Progenitor cell of endocrine pancreas (in vitro differentiated cells): Measurements from ENCODE around the gene SLC40A1. TPM values are rescaled to one million over a fixed set of nuclear protein-coding genes. Genes with fewer than 3 reads are reported as not detected.

Experiments used
- DNase-seq: peaks from one replicate; pipeline ENCODE4 v3.0.0; 2021; ENCODE audit warnings: low spot score; ENCODE audit not compliant: unreplicated experiment
- H3K27ac Mint-ChIP-seq: 2 replicates; pipeline ENCODE4 v1.8.0; 2021; ENCODE audit warnings: mild to moderate bottlenecking, moderate library complexity, mixed read lengths
- H3K27me3 Mint-ChIP-seq: 2 replicates; pipeline ENCODE4 v1.8.0; 2021; ENCODE audit warnings: mixed read lengths
- H3K36me3 Mint-ChIP-seq: 2 replicates; pipeline ENCODE4 v1.8.0; 2022; ENCODE audit warnings: mixed read lengths; ENCODE audit not compliant: insufficient read depth
- H3K4me1 Mint-ChIP-seq: 2 replicates; pipeline ENCODE4 v1.8.0; 2021; ENCODE audit warnings: low read depth, mixed read lengths
- H3K4me3 Mint-ChIP-seq: 2 replicates; pipeline ENCODE4 v1.8.0; 2021; ENCODE audit warnings: low read depth, mild to moderate bottlenecking, moderate library complexity, mixed read lengths
- H3K9me3 Mint-ChIP-seq: 2 replicates; pipeline ENCODE4 v1.8.0; 2021; ENCODE audit warnings: low read depth, mixed read lengths
- CTCF ChIP-seq: fragments of 200-600 bp; sonication (generic); IDR thresholded peaks from one replicate; pipeline ENCODE4 v1.5.0; 2021; ENCODE audit warnings: antibody characterized with exemption, mild to moderate bottlenecking; ENCODE audit not compliant: unreplicated experiment
- total RNA-seq: library from RNA; stranded (reverse); gene quantifications from 2 replicates; pipeline ENCODE4 v1.2.1, GENCODE V29; 2021

Gene SLC40A1
- total RNA-seq, 1 donor from 2014 or later = 14.6 TPM

GRCh38 chr2:189522435-189523151 is 58.0 kb downstream of the SLC40A1 start:
- H3K36me3 Mint-ChIP-seq = no peaks in the 10 kb centered on the region
- no peak for DNase-seq
- TF ChIP-seq CTCF = no peak
- peaks cover 9% of the 10 kb centered on the region for H3K4me1 Mint-ChIP-seq
- no peak overlapping the region for H3K27ac Mint-ChIP-seq
- H3K27me3 Mint-ChIP-seq = no peaks in the 10 kb centered on the region
- H3K4me3 Mint-ChIP-seq = no peak overlapping the region
- no peaks in the 10 kb centered on the region for H3K9me3 Mint-ChIP-seq

DNA sequence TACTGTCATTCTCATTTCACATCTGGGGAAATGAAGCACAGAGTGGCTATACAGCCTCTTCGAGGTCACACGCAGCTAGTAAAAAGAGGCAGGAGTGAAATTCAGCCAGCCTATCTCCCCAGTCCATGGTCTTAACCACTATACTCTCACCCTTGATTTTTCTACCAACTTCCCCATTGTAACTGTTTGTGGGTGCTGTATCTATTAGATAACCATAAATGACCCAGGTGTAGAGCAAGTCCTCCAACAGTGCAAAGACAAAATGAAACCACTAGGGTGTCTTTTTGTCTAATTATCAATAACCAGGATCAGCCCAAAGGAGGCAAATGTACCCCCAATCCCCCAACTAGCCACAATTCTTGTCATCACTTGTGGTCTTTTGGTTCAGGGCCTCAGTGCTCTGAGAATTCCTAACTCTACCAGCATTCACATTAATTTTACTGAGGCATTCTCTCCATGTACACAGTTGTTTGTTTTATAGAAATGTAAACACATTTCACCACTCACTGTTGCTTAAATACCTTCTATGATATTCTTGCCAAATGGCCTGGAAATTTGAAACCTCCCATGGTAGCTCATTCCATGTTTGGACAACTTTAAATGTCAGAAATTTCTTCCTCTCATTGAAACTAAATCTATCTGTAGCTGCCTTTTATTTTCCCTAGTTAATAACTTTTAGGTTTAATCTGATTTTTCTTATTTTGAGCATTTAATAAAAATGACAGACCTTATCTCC is 58.7 kb downstream of the SLC40A1 start:
- no peaks in the 10 kb centered on the region for H3K36me3 Mint-ChIP-seq
- no peak overlapping the region for H3K4me3 Mint-ChIP-seq
- no peak overlapping the region for H3K27ac Mint-ChIP-seq
- no peak for DNase-seq
- H3K27me3 Mint-ChIP-seq = no peaks in the 10 kb centered on the region
- no peak for TF ChIP-seq CTCF
- peaks cover 6% of the 10 kb centered on the region for H3K4me1 Mint-ChIP-seq
- H3K9me3 Mint-ChIP-seq = peaks cover 7% of the 10 kb centered on the region

GRCh38 chr2:189519631-189520387 is 60.8 kb downstream of the SLC40A1 start:
- H3K27ac Mint-ChIP-seq = no peak overlapping the region
- peaks cover 7% of the 10 kb centered on the region for H3K4me1 Mint-ChIP-seq
- no peak for DNase-seq
- H3K36me3 Mint-ChIP-seq = no peaks in the 10 kb centered on the region
- no peak overlapping the region for H3K4me3 Mint-ChIP-seq
- H3K27me3 Mint-ChIP-seq = no peaks in the 10 kb centered on the region
- H3K9me3 Mint-ChIP-seq = peaks cover 7% of the 10 kb centered on the region
- no peak for TF ChIP-seq CTCF

DNA sequence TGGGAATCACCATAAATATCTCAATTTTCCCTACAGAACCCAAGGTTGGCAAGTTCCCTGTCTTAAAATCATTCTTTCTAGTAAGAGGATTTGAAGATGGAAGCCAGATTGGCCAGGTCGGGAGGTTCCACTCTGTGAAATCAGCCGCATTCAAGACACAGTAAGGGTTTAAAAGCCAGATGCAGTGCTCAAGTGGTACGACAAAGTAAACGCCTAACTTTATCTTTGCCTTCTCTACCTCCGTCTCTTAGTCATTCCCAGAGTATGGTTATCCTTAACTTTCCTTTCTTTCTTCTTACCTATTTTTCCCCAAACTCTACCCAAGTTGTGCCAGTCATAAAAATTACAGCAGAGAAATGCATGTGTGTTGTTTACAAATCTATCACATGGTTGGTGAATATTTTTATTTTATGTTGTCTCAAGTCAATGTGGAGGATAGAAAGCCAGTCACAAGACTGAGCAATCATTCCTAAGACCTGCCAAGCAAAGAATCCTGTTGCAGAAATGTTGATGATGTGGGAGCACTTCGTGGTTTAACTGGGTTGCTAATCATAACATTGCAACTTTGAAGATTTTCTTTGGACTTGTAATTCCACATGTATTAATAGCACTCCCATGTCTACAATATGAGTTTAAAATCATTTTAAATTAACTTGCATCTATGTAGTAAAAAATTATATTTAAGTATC is 62.6 kb downstream of the SLC40A1 start:
- H3K36me3 Mint-ChIP-seq = no peaks in the 10 kb centered on the region
- DNase-seq = no peak
- no peak for TF ChIP-seq CTCF

DNA sequence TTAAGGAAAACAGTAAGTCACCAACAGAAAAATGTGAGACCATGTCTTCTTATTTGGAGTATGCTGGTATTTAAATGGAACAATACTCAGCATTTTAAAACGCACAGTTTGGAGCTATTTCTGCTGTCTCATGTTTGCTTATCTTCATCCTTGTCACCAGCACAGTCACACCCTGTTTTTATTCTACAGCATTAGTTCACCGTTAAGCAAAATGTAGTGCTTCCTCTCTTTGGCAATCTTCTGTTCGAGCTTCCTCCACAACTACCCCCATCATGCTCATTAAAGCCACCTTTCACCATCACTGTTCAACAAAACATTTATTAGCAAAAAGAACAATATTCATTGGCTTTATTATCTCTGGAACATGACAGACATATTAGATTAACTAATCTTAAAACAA is 64.0 kb downstream of the SLC40A1 start:
- no peaks in the 10 kb centered on the region for H3K36me3 Mint-ChIP-seq
- no peak overlapping the region for H3K27ac Mint-ChIP-seq
- no peak for TF ChIP-seq CTCF
- no peak for DNase-seq
- no peaks in the 10 kb centered on the region for H3K27me3 Mint-ChIP-seq
- H3K4me1 Mint-ChIP-seq = peaks cover 5% of the 10 kb centered on the region
- H3K9me3 Mint-ChIP-seq = peaks cover 7% of the 10 kb centered on the region
- H3K4me3 Mint-ChIP-seq = no peak overlapping the region

More for the DNA sequence above, 62.6 kb downstream of the SLC40A1 start:
- Mint-ChIP-seq H3K27ac (no peak overlapping the region), H3K27me3 (no peaks in the 10 kb centered on the region), H3K9me3 (peaks cover 7% of the 10 kb centered on the region), H3K4me1 (peaks cover 12% of the 10 kb centered on the region), H3K4me3 (no peak overlapping the region)
